Measurements from ENCODE around the gene PDE4D.
"Not testable (repeated sequence)": the region's sequence is repeated elsewhere in the genome, so short reads cannot be mapped to it uniquely, and the experiment has no call there.

PDE4D gene

DNA sequence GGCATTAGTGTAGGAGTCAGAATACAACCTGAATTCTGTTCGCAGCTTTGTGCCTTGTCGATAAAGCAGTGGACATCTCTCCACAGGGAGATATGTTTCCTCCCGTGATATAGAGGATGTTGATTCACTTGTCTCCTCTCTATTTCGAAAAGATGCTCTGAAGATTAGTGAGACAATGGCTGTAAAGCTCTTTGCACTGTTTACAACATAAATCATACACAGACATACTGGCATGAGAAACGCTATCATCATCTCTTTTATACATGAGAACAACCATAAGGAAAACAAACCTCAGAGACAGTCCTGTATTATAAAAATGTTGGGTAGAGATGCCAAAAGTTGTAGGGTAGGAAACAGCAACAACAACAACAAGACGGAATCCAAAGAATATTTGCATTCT lies 803.2 kb downstream of the PDE4D start:
- no peak for DNase-seq

DNA sequence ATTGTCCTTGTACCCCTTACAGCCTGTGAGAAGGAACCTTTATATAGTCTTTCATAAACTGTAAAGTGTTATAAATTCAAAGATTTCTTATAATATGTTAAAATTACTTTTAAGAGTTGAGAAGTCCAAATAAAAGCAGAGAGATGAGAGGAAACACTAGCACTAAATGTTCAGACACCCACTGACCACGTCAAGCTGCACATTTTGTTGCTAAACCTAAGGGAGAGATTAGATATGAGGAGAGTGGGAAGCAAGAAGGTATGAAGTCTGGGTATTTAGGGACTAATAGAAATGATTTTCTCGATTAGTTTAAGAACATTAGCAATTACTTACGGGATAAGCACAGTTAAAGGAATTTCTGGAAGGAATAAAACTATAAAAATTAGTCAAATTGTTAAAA lies 803.8 kb downstream of the PDE4D start:
- no peak for DNase-seq

DNA sequence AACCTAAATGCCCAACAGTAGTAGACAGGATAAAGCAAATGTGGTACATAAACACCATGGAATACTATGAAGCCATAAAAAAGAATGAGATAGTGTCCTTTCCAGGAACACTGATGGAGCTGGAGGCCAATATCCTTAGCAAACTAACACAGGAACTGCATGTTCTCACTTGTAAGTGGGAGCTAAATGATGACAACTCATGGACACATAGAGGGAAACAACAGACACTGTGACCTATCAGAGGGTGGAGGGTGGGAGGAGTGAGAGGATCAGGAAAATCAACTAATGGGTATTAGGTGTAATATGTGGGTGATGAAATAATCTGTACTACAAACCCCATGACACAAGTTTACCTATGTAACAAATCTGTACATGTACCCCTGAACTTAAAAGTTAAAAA lies 805.0 kb downstream of the PDE4D start:
- DNase-seq: no peak

DNA sequence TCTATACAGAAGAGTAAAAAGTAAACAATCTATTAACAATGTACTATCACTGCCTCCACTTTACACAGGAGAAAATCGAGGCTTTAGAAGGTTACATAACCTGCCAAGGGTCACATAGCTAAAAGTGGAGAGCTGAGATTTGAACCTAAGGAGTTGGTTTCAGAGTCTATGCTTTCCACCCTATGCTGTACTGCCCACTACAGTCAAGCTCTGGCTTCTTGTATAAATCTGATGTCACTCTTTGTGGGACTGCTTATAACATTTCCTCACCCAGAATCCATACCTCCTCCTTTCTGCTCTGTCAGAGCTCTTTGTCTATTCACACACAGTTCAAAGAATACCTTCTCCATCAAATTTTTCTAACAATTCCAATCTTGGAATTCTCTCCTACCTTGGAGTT lies 807.5 kb downstream of the PDE4D start:
- DNase-seq: no peak

DNA sequence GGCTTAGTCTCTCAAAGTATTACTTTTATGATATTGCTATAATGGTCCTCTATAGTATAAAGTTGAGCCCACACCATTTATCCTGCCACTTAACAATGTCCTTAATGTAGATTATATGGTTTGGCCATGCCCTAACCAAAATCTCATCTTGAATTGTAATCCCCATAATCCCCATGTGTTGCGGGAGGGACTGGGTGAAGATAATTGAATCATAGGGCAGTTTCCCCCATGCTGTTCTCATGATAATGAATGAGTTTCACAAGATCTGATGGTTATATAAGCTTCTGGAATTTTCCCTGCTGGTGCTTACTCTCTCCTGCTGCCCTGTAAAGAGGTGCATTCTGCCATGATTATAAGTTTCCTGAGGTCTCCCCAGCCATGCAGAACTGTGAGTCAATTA lies 811.8 kb downstream of the PDE4D start:
- no peak for DNase-seq

DNA sequence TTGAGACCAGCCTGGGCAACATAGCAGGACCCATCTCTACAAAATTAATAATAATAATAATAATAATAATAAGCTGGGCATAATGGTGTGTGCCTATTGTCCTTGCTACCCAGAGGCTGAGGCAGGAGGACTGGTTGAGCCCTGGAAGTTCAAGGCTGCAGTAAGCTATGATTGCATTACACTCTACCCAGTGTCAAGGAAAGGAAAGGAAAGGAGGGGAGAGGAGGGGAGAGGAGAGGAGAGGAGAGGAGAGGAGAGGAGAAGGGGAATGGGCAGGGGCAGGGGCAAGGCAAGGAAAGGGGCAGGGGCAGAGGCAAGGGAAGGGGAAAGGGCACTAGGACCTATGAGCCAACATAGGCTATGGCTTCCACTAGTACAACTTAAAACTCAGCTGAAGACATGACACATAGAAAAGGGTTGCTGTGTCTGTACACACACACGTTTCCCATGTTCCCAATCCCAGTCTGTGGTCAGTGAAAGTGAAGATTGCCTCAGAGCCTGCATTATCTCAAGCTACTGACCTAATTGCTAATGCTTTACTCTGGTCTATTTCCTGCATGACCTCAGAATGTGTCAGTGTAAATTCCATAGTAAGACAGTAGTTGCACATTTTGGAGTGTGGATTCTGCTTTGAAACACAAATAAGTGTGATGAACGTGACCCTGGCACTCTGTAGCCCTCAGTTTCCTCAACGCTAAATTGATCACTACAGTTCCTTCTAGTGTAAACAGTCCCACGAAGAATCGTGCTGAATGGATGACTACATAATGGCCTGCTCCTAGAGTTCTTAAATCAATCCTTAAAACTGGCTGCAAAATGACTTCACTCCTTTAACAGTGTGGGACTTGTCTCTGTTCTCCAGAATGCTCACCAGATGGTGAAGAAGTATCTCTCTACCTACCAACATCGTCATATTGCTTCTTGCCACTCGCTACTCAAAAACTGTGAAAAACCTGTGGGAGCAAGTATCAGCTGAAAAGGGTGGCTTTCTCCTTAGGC lies 813.6 kb downstream of the PDE4D start:
- DNase-seq: no peak

DNA sequence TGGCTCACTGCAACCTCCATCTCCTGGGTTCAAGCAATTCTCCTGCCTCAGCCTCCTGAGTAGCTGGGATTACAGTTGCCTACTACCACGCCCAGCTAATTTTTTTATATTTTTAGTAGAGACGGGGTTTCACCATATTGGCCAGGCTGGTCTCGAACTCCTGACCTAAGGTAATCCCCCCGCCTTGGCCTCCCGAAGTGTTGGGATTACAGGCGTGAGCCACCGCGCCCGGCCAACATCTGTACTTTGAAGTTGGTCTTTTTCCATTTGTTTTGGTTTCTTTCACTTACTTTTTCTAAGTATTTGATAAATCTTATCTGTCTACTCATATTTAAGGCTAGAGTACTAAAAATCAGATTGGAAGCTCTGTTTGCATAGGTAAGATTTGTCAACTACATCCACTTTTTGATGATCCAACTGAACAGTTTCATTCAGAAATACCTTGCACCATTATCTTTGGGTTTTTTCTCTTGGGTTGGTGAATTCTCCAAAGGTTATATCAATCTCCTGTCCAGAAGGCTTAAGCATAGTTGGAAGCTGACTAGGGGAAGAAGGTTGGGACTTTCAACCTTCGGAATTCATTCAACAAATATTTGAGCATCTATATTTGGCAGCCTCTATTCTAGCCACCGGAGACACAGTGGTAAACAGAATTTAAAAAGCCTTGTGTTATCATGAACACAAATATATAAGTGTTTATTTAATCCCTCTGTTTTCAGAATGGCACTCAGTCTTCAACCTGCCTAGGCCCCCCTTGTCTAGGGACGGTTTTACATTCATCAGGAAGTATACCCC lies 821.6 kb downstream of the PDE4D start:
- DNase-seq: no peak

DNA sequence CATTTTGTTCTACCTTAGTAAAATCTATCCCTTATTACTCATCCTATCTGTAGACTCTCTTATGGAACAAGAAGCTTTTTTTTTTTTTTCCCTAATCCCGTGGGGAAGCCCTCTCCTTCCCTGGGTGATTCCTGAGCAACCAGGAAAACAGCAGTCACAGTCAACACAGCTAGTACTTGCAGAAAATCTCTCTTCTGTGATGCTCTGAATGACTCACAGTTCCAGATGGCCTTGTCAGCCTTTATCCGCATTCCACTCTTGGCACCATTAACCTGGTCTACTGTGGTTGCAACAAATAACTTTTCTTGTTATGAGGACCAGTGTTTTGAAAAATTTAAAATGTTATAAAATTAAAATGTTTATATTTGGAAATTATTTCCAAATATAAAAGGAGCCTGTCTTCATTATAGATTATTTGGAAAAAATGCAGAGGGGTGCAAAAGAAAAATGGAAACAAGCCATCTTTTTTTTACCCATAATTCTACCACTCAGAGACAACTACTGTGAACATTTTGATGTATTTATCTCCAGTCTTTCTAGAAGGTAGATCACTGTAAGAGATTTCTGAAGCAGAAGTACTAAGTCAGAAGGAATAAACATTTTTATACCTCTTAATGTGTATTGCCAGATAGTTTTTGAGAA lies 824.0 kb downstream of the PDE4D start:
- no peak for DNase-seq

DNA sequence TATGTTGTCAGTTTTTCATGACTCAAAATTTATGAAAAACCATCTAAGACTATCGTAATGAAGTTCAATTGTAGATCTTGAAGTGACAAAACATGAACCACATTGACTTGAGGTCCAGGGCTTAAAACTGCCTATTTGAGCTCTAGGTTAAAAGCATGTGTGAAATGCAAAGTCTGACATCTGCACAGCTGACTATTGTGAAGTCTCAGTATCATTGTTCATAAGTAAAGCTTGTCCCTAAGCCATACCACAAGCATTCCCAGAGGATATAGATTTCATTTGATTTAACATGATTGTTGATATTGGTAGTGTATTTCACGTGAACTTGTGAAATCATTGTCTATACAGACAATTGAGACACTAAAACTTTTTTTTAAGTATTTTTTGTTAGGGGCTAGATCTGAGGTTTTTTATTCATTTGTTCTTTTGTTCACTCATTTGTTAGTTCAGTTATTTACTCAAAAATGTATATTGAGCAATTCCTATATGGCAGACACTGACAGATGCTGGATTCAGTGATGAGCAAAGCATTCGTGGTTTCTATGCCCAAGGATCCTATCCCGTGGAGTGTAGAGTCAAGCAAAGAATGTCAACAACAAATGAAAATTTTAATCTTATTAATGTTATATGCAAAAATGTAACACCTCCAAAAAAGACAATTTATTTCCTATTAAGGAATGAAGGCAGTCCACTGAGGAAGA lies 825.4 kb downstream of the PDE4D start:
- DNase-seq: no peak

DNA sequence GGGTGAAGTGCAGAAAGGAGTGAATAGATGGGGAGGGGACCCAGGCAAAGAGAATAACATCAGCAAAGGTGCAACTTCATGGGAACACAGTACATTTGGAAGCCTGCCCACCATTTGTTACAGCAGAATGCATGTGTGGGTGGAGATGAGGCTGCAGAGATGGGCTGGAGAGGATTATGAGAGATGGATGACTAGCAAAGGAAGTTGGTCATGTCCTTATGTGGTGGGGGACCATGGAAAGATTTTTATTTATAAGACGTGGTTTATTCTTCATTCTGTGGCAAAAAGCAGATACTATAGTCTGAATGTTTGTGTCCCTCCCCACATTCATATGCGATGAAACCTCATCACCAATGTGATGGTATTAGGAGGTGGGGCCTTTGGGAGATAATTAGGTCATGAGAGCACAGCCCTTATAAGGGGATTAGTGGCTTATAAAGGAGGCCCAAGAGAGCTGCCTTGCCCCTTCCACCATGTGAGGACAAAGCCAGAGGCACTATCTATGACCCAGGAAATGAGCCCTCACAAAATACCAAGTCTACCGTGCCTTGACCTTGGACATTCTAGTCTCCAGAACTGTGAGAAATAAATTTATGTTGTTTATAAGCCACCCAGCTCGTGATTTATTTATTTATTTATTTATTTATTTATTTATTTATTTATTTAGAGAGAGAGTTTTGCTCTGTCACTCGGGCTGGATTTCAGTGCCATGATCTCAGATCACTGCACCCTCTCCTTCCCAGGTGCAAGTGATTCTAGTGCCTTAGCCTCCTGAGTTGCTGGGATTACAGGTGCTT lies 827.0 kb downstream of the PDE4D start:
- no peak for DNase-seq

DNA sequence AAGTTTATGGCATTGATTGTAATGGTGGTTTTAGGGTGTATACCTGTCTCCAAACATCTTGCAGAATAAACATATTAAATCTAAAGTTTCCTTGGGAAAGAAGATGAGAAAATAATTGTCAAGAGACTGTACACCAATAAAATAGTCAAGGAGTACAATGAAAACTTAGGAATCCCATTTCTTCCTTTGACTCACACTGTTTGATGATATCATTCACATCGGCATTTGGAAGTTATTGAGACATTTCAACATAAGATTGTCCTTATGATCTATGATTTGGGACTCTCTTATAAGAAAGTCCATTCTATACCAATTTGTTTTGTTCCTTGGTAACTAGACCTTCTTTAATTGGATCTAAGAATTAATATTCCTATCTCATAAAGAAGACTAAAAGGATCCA lies 828.0 kb downstream of the PDE4D start:
- no peak for DNase-seq

DNA sequence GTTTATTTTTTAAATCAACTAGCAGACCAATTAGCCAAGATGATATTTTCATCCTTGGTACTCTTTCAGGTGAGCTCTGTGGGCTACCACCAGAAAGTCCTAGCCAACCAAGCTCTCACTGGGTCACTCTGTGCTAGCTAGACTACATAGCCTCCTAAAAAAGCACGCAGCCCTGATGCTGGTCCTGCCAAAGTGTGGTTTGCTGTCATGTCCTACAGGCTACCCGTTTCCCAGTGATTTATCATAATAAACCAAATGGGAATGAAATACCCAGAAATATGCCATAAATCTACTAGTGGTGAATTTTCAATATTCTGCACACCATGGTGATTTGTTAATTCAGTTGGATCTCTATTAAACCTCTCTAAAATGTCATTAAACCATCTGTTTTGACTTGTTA lies 829.2 kb downstream of the PDE4D start:
- DNase-seq: no peak

DNA sequence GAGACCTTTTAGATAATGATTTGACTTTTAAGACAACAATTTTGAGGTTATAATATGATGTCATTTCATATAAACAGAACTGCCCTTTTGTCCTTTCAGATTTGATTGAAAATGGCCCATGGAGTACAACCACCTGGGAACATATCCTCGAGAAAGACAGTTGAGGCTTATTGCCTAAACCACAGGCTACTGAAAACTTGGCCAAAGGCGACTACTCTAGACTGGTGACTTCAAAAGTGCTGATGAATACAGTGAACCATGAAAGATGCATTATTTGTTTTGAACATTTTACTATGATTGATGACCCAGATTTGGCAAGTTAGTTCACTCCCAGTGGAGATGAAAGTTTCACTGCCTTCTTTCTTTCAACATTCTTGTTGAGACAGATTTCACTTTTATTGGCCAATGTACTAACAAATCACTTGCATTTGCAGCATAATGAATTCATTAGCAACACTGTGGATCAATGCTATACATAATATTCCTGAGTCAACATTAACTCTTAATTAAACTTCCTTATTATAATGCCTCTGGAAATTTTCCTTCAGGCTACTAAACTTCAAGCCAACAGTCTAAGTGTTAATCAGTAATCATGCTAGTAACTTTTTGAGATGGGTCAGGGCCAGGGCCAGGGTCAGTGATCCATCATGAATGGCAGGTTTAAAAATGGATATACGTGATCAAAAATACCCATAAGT lies 830.4 kb downstream of the PDE4D start:
- no peak for DNase-seq

DNA sequence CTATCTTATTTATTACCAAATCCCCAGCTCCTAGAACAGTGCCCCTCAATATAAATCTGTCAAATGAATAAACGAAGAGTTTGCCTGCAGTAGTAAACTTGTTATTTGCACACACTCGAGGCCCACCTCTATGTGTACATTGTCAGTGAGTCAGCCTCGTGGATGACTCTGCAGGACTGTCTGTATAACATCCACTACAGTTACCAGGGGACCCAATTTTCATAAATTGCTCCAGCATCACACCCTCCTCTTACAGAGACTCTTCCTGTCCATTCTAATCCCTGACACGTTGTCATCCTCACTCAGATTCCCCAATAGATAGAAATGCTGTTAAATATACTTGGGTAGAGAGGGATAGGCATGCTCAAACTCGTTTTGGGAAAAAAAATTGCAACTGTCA lies 832.1 kb downstream of the PDE4D start:
- DNase-seq: no peak

DNA sequence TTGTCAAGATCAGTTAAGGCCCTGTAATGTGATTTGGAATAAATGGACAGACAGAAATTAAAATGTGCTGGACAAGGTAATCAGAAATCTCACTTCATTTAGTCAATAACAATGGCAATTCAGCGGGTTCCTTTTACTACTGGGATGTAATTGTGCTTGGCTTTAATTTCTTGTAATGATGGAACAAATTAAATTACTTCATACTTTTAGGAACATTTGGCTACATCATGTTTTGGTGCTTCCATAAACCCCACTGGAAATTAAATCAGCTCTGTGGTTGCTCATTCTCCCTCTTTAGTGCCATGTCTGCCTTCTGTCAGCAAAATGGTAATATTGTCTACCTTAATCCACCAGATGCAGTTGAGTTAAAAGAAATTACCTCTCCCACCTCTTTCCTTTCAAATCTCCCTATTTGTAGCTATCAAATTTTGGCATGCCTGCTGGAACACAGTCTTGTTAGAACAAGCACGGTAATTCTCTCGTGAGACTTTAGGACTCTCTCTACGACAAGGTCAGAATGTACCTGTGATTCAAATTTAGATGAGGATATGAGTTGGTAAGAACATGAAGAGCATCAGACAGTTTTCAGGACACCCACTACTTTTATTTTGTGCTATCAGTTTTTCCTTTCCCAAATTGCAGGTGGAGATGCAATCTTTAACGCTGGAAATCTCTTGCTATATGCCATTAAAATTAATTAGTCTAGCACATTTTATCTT lies 834.4 kb downstream of the PDE4D start:
- no peak for DNase-seq

DNA sequence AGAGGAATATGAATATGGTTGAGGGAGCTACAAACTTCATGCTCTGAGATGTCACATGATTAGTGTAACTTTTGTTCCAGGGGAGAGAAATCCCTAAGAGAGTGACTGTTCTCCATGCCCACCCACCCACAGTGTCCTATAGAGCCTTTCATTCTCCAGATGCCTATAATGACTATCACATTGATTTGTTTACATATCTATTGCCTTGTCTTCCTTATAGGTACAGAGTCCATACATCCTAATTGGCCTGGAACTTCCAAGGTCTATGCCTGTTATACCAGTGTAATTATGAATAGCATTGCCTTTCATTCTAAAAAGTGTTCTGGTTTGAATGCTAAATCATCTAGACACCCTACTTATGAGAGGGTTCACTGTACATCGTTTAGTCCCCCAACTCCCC lies 835.3 kb downstream of the PDE4D start:
- DNase-seq: no peak

DNA sequence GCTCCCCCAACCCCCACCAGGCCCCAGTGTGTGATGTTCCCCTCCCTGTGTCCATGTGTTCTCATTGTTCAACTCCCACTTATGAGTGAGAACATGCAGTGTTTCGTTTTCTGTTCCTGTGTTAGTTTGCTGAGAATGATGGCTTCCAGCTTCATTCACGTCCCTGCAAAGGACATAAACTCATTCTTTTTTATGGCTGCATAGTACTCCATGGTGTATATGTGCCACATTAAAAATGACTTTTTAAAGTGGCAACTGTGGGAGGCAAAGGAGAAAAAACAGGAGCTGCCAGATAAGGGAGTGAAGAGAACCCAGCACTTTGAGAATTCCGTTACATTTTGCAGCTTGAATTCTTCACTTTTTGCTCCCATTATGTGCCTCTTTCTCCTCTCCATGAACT lies 836.9 kb downstream of the PDE4D start:
- not testable (repeated sequence) for DNase-seq

DNA sequence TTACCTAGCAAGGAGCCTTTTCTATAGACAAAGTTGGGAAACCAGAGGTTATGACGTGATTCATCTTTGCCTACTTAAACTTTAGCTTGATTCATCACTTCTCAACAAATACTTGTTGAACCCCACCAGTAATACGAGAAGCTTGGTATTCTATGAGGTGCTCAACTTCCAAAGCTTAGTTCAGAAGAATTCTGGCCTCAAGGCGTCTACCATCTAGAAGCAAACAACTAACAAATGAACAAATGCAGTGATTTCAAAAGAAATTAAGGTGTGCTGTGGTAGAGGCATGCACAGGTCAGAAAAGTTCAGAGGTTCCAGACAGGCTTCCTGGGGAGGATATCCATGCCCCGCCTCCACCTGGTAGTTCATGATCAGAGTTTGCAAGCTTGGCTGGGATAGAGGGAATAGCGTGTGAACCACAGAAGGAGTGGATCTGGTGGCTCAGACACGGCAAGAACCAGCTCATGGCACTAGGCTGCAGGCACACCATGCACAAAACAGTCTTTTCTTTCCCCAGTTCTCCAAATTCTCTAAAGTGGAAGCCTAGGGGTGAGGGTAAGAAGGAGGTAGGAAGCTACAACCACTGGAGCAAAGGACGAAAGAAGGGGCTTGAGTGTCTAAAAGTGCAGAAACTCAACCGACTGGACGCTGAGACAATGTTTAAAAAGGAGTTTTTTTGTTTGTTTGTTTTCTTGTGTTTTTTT lies 837.6 kb downstream of the PDE4D start:
- no peak for DNase-seq

DNA sequence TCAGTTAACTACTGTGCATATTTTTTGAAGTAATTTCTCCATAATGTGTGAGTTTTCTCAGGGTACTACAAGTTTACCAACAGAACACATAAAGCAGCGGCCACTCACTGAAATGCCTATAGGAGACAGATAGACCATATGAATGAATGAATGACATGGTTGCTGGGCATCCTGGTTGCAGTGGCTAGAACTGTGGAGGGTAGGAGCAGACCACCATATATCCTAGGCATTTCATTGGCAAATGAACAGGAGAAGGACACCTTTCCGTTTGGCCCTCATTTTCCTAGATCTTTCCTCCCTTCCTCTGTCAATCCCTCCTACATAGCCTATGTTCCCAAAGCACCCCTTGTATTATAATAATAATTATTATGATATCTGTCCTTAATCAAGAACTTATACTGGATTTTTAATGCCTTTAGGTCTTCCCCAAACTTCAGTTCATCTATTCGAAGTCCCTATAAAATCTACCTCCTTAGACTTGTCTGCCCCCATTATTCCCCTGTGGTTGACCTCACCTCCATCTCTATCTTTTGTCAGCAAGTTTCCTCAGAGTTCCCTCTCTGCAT lies 838.5 kb downstream of the PDE4D start:
- DNase-seq: no peak

DNA sequence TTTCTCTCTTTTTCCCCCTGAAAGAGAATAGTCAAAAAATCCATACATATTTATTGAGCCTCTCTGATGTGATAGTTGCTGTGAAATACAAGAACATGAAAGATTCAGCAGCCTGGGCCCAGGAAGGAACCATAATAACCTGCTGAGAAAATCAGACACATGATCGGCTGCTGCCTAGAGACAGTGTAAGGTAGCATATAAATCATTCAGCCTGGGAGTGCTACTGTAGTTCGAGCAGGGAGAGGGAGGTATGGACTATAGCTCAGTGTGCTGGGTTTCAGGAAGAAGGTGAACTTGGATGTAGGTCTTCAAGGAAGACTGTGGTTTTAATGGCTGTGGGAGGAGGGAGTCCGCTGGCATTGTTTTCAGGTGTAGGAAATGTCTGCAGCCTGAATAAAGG lies 841.6 kb downstream of the PDE4D start:
- no peak for DNase-seq
